HepG2 (cell line): Measurements from ENCODE around the gene EIF2S3B. TPM values are rescaled to one million over a fixed set of nuclear protein-coding genes. Genes with fewer than 3 reads are reported as not detected.

Experiments used
- ATAC-seq: fragments of 200-7000 bp; cut with Tn5 transposase; 3 replicates; pipeline ENCODE4 v1.9.1; 2020; ENCODE audit warnings: mild to moderate bottlenecking, moderate library complexity
- BruUV-seq: library from RNA; stranded (reverse); fragments of 400-500 nt; replicated peaks from 2 replicates; lab custom pipeline; 2021; lab: Mats Ljungman, UMichigan
- CTCF ChIA-PET: fragments of 300-600 bp; formaldehyde crosslinking; extraction: SDS; loops from one replicate; lab custom pipeline; 2021; ENCODE audit warnings: low total read pairs, inconsistent platforms, low intra/inter-chr PET ratio; lab: Yijun Ruan, JAX
- POLR2A ChIA-PET: fragments of 350-600 bp; sonication (Branson Sonifier 250); formaldehyde crosslinking; loops from one replicate; lab custom pipeline; 2020; ENCODE audit warnings: antibody characterized with exemption, inconsistent platforms; lab: Yijun Ruan, JAX
- DNase-seq: peaks from one replicate; pipeline ENCODE4 v3.0.0-alpha.2; 2015; ENCODE audit warnings: low spot score
- FAIRE-seq: peaks from 3 replicates; lab custom pipeline; 2011; peaks lifted over from hg19 to GRCh38; lab: Jason Lieb, UNC
- H2AFZ ChIP-seq: one replicate; pipeline ENCODE4 v1.6.1; 2011; ENCODE audit warnings: low read length, inconsistent platforms
- H3K27ac ChIP-seq: fragments of 300-600 bp; 3 replicates; pipeline ENCODE4 v1.8.0; 2011; ENCODE audit warnings: mixed run types, mild to moderate bottlenecking, mixed read lengths, low read length, inconsistent platforms; ENCODE audit not compliant: insufficient read depth; ENCODE audit errors: extremely low read length
- H3K27me3 ChIP-seq, 2 experiments: fragments of 200-600 bp in 1 of 2; 2 replicates in 1 of 2; 3 replicates in 1 of 2; pipeline versions ENCODE4 v1.6.0 to v1.8.0; 2011; ENCODE audit warnings: low read length in 2 of 2, mild to moderate bottlenecking in 2 of 2, moderate library complexity in 2 of 2, inconsistent platforms in 1 of 2; ENCODE audit not compliant: insufficient read depth in 2 of 2, control insufficient read depth in 1 of 2
- H3K36me3 ChIP-seq, 2 experiments: fragments of 200-600 bp in 1 of 2; replicated peaks in 1 of 2; 2 replicates in 1 of 2; 3 replicates in 1 of 2; pipeline versions ENCODE4 v1.5.1 to v1.8.0; 2011; ENCODE audit warnings: low read length in 2 of 2, inconsistent platforms in 1 of 2; ENCODE audit not compliant: insufficient read depth in 2 of 2, control insufficient read depth in 1 of 2
- H3K4me1 ChIP-seq: 2 replicates; pipeline ENCODE4 v1.5.1; 2012; ENCODE audit warnings: low read length, inconsistent platforms; ENCODE audit not compliant: insufficient read depth
- H3K4me2 ChIP-seq: 2 replicates; pipeline ENCODE4 v1.6.0; 2011; ENCODE audit warnings: low read depth, low read length, inconsistent platforms
- H3K4me3 ChIP-seq, 3 experiments: fragments of 200-600 bp in 1 of 3; sonication (generic), shearing (Covaris generic) in 1 of 3; replicated peaks in 1 of 3; 2 replicates each; pipeline ENCODE4 v1.5.1; 2011 to 2016; ENCODE audit warnings: low read length in 3 of 3, inconsistent platforms in 2 of 3, low read depth in 2 of 3, mild to moderate bottlenecking in 2 of 3, control low read depth in 1 of 3, mixed read lengths in 1 of 3; ENCODE audit not compliant: insufficient read depth in 1 of 3
- H3K79me2 ChIP-seq: one replicate; pipeline ENCODE4 v1.6.1; 2011; ENCODE audit warnings: low read length, inconsistent platforms; ENCODE audit not compliant: insufficient read depth
- H3K9ac ChIP-seq: 2 replicates; pipeline ENCODE4 v1.6.0; 2011; ENCODE audit warnings: mild to moderate bottlenecking, low read depth, low read length, inconsistent platforms; ENCODE audit not compliant: insufficient read depth
- H3K9me3 ChIP-seq: 2 replicates; pipeline ENCODE4 v1.5.1; 2012; ENCODE audit warnings: mild to moderate bottlenecking, low read length
- H4K20me1 ChIP-seq: 2 replicates; pipeline ENCODE4 v1.6.0; 2011; ENCODE audit warnings: inconsistent platforms, mild to moderate bottlenecking, low read length, moderate library complexity; ENCODE audit not compliant: insufficient read depth
- BORCS8-MEF2B ChIP-seq: sonication (generic); formaldehyde crosslinking; IDR thresholded peaks from 2 replicates; pipeline ENCODE4 v1.8.0; 2022; ENCODE audit warnings: mild to moderate bottlenecking, missing genetic modification reagents
- DDIT3 ChIP-seq: sonication (generic); formaldehyde crosslinking; IDR thresholded peaks from 2 replicates; pipeline ENCODE4 v1.4.0; 2020; ENCODE audit warnings: mild to moderate bottlenecking, missing genetic modification reagents
- ETV6 ChIP-seq: sonication (generic); formaldehyde crosslinking; conservative IDR thresholded peaks from 2 replicates; pipeline ENCODE4 v1.4.0; 2020; ENCODE audit warnings: missing genetic modification reagents
- HCFC1 ChIP-seq: fragments of 150-350 bp; IDR thresholded peaks from 2 replicates; pipeline ENCODE4 v1.6.1; 2014; ENCODE audit warnings: low read depth, low read length
- MIER3 ChIP-seq: IDR thresholded peaks from 2 replicates; pipeline ENCODE4 v1.6.1; 2016; ENCODE audit warnings: missing compliant biosample characterization, borderline replicate concordance
- ZBTB37 ChIP-seq: sonication (generic); formaldehyde crosslinking; IDR thresholded peaks from 2 replicates; pipeline ENCODE4 v1.4.0; 2020; ENCODE audit warnings: mild to moderate bottlenecking, missing genetic modification reagents
- ZNF691 ChIP-seq: sonication (generic); formaldehyde crosslinking; IDR thresholded peaks from 2 replicates; pipeline ENCODE4 v1.4.0; 2020; ENCODE audit warnings: missing genetic modification reagents, low read depth, mild to moderate bottlenecking, borderline replicate concordance
- ZNF775 ChIP-seq: sonication (generic); formaldehyde crosslinking; IDR thresholded peaks from 2 replicates; pipeline ENCODE4 v1.4.0; 2020; ENCODE audit warnings: missing genetic modification reagents, mild to moderate bottlenecking, moderate library complexity, borderline replicate concordance
- WGBS: methylation state at CpG from one replicate; pipeline ENCODE4 v1.1.6; 2017; ENCODE audit warnings: low lambda C conversion rate; 5-methylcytosine and 5-hydroxymethylcytosine counted together
- in situ Hi-C: cut with HindIII; loops from 2 replicates; pipeline ENCODE4 v1.10.0; 2017; ENCODE audit warnings: low pct_unique_long_range_greater_than_20kb; ENCODE audit not compliant: extremely low pct_ligation_motif_present
- intact Hi-C: fragments of 100-400 bp; cut with micrococcal nuclease; formaldehyde crosslinking; loops from one replicate; pipeline ENCODE4 v1.10.0; 2022; ENCODE audit not compliant: unreplicated experiment
- polyA plus RNA-seq, 8 experiments: library from polyadenylated mRNA; depleted of rRNA in 3 of 8; stranded (reverse) in 7 of 8; unstranded in 1 of 8; fragments of >200 nt; fragmentation: Illumina TruSeq in 4 of 8; extraction: Trizol in 4 of 8; gene quantifications; 2 replicates each; pipeline versions ENCODE4 v1.2.1 to v1.2.3, GENCODE V29; 2011 to 2016; ENCODE audit warnings: low read depth in 4 of 8, missing spikeins in 1 of 8, mixed read lengths in 1 of 8; ENCODE audit not compliant: insufficient read depth in 1 of 8
- total RNA-seq, 5 experiments: library from RNA; depleted of rRNA; stranded (reverse); fragments of >200 nt; fragmentation: Illumina TruSeq; extraction: Trizol; gene quantifications; 2 replicates each; pipeline ENCODE4 v1.2.3, GENCODE V29; 2016; ENCODE audit warnings: low read depth in 1 of 5

The EIF2S3B gene
- total and polyA plus RNA-seq, 2 of the 13 experiments (the other 11 are each of a cell fraction or from before 2014, with no cell fraction given), result 3.6 to 7.6 TPM

GRCh38 chr12:10554756-10555481 is 49.2 kb downstream of the EIF2S3B start (continued):
- TF ChIP-seq ZNF691, result no peak

- no peaks in the 10 kb centered on the region for H3K79me2 ChIP-seq
- WGBS, result 18% methylated on average over 6 of the region's 6 CpGs
- H3K4me2 ChIP-seq, result no peak overlapping the region
- no peak overlapping the region for H3K9ac ChIP-seq
- H3K4me1 ChIP-seq, result no peaks in the 10 kb centered on the region
- no peak overlapping the region for H3K4me3 ChIP-seq
- DNase-seq (no peak), FAIRE-seq (no peak), ATAC-seq (no peak)
- BruUV-seq, result no TSS peak
- POLR2A ChIA-PET, result no interaction called here
- TF ChIP-seq HCFC1 (no peak), BORCS8-MEF2B (CRISPR knock-in tag) (no peak), ETV6 (CRISPR knock-in tag) (no peak)
- H4K20me1 ChIP-seq, result no peaks in the 10 kb centered on the region
- in situ Hi-C loops (no loop called here), intact Hi-C loops (no loop called here)
- CTCF ChIA-PET, result no interaction called here
- no peak overlapping the region for H2AFZ ChIP-seq
- 0 out of 5 replicates have a peak, but pooled peaks cover 0 to 3% of the 10 kb centered on the region in 2 experiments for H3K27me3 ChIP-seq
- H3K9me3 ChIP-seq, result no peaks in the 10 kb centered on the region
- no peak overlapping the region for H3K27ac ChIP-seq
- no peaks in the 10 kb centered on the region for H3K36me3 ChIP-seq
Measured at GRCh38 chr12:10557329-10557728, 51.6 kb downstream of the EIF2S3B start.

- H4K20me1 ChIP-seq, result no peaks in the 10 kb centered on the region
- 79% methylated on average over 2 of the region's 2 CpGs for WGBS
- H3K79me2 ChIP-seq, result no peaks in the 10 kb centered on the region
- no peak for FAIRE-seq
- H3K4me2 ChIP-seq, result no peak overlapping the region
- intact Hi-C loops (no loop called here), in situ Hi-C loops (no loop called here)
- DNase-seq, result no peak
- no peak overlapping the region for H2AFZ ChIP-seq
- H3K36me3 ChIP-seq, result no peaks in the 10 kb centered on the region
- ATAC-seq, result no peak
- no peak overlapping the region for H3K4me3 ChIP-seq
- no peak overlapping the region for H3K9ac ChIP-seq
- POLR2A ChIA-PET, result no interaction called here
- no peaks in the 10 kb centered on the region for H3K9me3 ChIP-seq
- H3K4me1 ChIP-seq, result no peaks in the 10 kb centered on the region
- 0 out of 5 replicates have a peak, but pooled peaks cover 0 to 3% of the 10 kb centered on the region in 2 experiments for H3K27me3 ChIP-seq
- no TSS peak for BruUV-seq
- H3K27ac ChIP-seq, result no peak overlapping the region
- CTCF ChIA-PET, result no interaction called here
- no peak for TF ChIP-seq MIER3 (CRISPR knock-in tag)
- no peak for TF ChIP-seq ZNF775 (CRISPR knock-in tag)
- TF ChIP-seq DDIT3 (CRISPR knock-in tag), result no peak
- TF ChIP-seq ZBTB37 (CRISPR knock-in tag), result no peak
Measured at GRCh38 chr12:10557766-10558165, 52.1 kb downstream of the EIF2S3B start.
